Peyer's patch (tissue), 4 donors: ENCODE data around the gene CTNNBL1. TPM values are rescaled to one million over a fixed set of nuclear protein-coding genes. Genes with fewer than 3 reads are reported as not detected.

ENCODE experiments used
- DNase-seq, 3 donors: peaks; one replicate each; pipeline ENCODE4 v3.0.0-alpha.2; 2017 to 2019
- H3K27ac ChIP-seq, 4 donors: fragments of 200-600 bp; sonication (generic); one replicate each; pipeline ENCODE4 v1.5.1; 2016 to 2019
- H3K27me3 ChIP-seq, 2 donors: fragments of 200-600 bp; sonication (generic); one replicate each; pipeline ENCODE4 v1.5.1; 2019
- H3K36me3 ChIP-seq, 3 donors: fragments of 200-600 bp; sonication (generic); one replicate each; pipeline ENCODE4 v1.5.1; 2016 to 2019
- H3K4me1 ChIP-seq, 4 donors: fragments of 200-600 bp; sonication (generic); one replicate each; pipeline ENCODE4 v1.5.1; 2016 to 2019
- H3K4me3 ChIP-seq, 4 donors: fragments of 200-600 bp; sonication (generic); 1 replicate in 3 of 4; 2 replicates in 1 of 4; pipeline ENCODE4 v1.5.1; 2016 to 2019; ENCODE audit warnings: mild to moderate bottlenecking in 1 of 4
- H3K9me3 ChIP-seq, 4 donors: fragments of 200-600 bp; sonication (generic); one replicate each; pipeline ENCODE4 v1.5.1; 2016 to 2019; ENCODE audit warnings: mild to moderate bottlenecking in 1 of 4
- CTCF ChIP-seq, 6 experiments: fragments of 450-650 bp in 4 of 6; fragments of 200-600 bp in 2 of 6; sonication (generic) in 1 of 6; IDR thresholded peaks; one replicate each; pipeline ENCODE4 v1.5.1; 2017 to 2019; ENCODE audit warnings: antibody characterized with exemption in 6 of 6, mild to moderate bottlenecking in 3 of 6, moderate library complexity in 1 of 6
- POLR2A ChIP-seq, 2 donors: fragments of 450-650 bp; IDR thresholded peaks; one replicate each; pipeline ENCODE4 v1.5.1; 2017; ENCODE audit warnings: antibody characterized with exemption in 2 of 2, mild to moderate bottlenecking in 2 of 2, moderate library complexity in 2 of 2
- total RNA-seq, 4 donors: library from RNA; depleted of rRNA; stranded (reverse); fragments of >200 nt; gene quantifications; one replicate each; pipeline ENCODE4 v1.1.0, GENCODE V29; 2016

Gene CTNNBL1
- total RNA-seq, 4 donors from 2014 or later: 16.3 to 30.2 (median 23.6) TPM

GRCh38 chr20:37821696-37822095 lies 127.9 kb downstream of the CTNNBL1 start:
- Histone ChIP-seq H3K4me1 (no peaks in the 10 kb centered on the region), H3K27ac (no peak overlapping the region)

GRCh38 chr20:37822141-37822601 lies 128.3 kb downstream of the CTNNBL1 start:
- no peak for TF ChIP-seq POLR2A (IDR thresholded peaks at IDR 0.05)
- H3K27me3 ChIP-seq: no peaks in the 10 kb centered on the region
- no peak overlapping the region for H3K4me3 ChIP-seq
- no peak overlapping the region for H3K27ac ChIP-seq
- DNase-seq: no peak
- no peaks in the 10 kb centered on the region for H3K4me1 ChIP-seq
- no peaks in the 10 kb centered on the region for H3K36me3 ChIP-seq
- H3K9me3 ChIP-seq: no peaks in the 10 kb centered on the region

More at GRCh38 chr20:37821696-37822095, 127.9 kb downstream of the CTNNBL1 start:
- Histone ChIP-seq H3K27me3 (no peaks in the 10 kb centered on the region), H3K4me3 (no peak overlapping the region), H3K9me3 (no peaks in the 10 kb centered on the region), H3K36me3 (no peaks in the 10 kb centered on the region)
- DNase-seq: no peak
- TF ChIP-seq CTCF (IDR thresholded peaks at IDR 0.05) (no peak), POLR2A (IDR thresholded peaks at IDR 0.05) (no peak)

- no peak for TF ChIP-seq POLR2A (IDR thresholded peaks at IDR 0.05)
- no peak for TF ChIP-seq CTCF (IDR thresholded peaks at IDR 0.05)
- Histone ChIP-seq H3K36me3 (no peaks in the 10 kb centered on the region), H3K27me3 (no peaks in the 10 kb centered on the region), H3K4me1 (no peaks in the 10 kb centered on the region), H3K27ac (no peak overlapping the region), H3K9me3 (no peaks in the 10 kb centered on the region), H3K4me3 (no peak overlapping the region)
- DNase-seq: no peak
Observed at GRCh38 chr20:37823296-37823980, 129.6 kb downstream of the CTNNBL1 start.

GRCh38 chr20:37827605-37828004 lies 133.8 kb downstream of the CTNNBL1 start:
- Histone ChIP-seq H3K4me1 (no peaks in the 10 kb centered on the region), H3K4me3 (no peak overlapping the region), H3K27me3 (no peaks in the 10 kb centered on the region), H3K9me3 (no peaks in the 10 kb centered on the region), H3K36me3 (no peaks in the 10 kb centered on the region), H3K27ac (no peak overlapping the region)
- TF ChIP-seq POLR2A (IDR thresholded peaks at IDR 0.05) (no peak), CTCF (IDR thresholded peaks at IDR 0.05) (no peak)
- no peak for DNase-seq

GRCh38 chr20:37828684-37829083 lies 134.9 kb downstream of the CTNNBL1 start:
- DNase-seq: no peak
- TF ChIP-seq CTCF (IDR thresholded peaks at IDR 0.05) (no peak), POLR2A (IDR thresholded peaks at IDR 0.05) (no peak)
- Histone ChIP-seq H3K27ac (no peak overlapping the region), H3K27me3 (no peaks in the 10 kb centered on the region), H3K9me3 (no peaks in the 10 kb centered on the region), H3K36me3 (no peaks in the 10 kb centered on the region), H3K4me1 (no peaks in the 10 kb centered on the region), H3K4me3 (no peak overlapping the region)

GRCh38 chr20:37829128-37829527 lies 135.3 kb downstream of the CTNNBL1 start:
- H3K36me3 ChIP-seq: no peaks in the 10 kb centered on the region
- no peak for DNase-seq
- H3K4me3 ChIP-seq: no peak overlapping the region
- no peaks in the 10 kb centered on the region for H3K27me3 ChIP-seq
- no peaks in the 10 kb centered on the region for H3K4me1 ChIP-seq
- H3K27ac ChIP-seq: no peak overlapping the region
- TF ChIP-seq POLR2A (IDR thresholded peaks at IDR 0.05) (no peak), CTCF (IDR thresholded peaks at IDR 0.05) (no peak)
- H3K9me3 ChIP-seq: no peaks in the 10 kb centered on the region
